GM12892 (cell line): ENCODE measurements around the gene ZNF536.

Source experiments
- POLR2A ChIP-seq: IDR thresholded peaks from 2 replicates; pipeline ENCODE4 v1.6.1; 2011; ENCODE audit warnings: low read depth, low read length, control low read depth
- POLR2AphosphoS5 ChIP-seq: IDR thresholded peaks from 2 replicates; pipeline ENCODE4 v1.6.1; 2011; ENCODE audit warnings: low read depth, low read length, control low read depth
- TAF1 ChIP-seq: IDR thresholded peaks from 2 replicates; pipeline ENCODE4 v1.6.1; 2011; ENCODE audit warnings: low read depth, mild to moderate bottlenecking, control low read depth, low read length, borderline replicate concordance

DNA sequence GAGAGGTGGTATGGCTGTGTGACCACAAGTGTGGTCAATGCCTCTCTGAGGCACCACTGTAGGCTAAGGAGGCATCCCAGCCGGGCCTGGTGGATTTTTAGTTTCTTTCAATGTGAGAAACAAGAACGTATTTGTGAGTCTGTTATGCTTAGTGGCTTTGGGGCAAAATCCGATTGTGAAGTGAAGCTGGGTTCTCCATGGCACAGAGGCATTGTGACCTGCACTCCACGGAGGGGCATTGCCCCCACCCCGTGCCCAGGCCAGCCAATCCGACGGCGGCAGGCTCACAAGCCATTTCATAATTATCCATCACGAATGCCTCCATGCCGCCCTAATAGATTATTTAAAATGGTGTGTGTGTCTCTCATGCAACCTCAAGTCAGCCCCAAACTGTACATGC is 151.6 kb downstream of the ZNF536 start:
- TF ChIP-seq POLR2AphosphoS5 = no peak
- no peak for TF ChIP-seq POLR2A
- TF ChIP-seq TAF1 = no peak
